SK-N-SH treated with all-trans-retinoic acid at 6 μM for 48 hours (cell line): ENCODE measurements around the gene CLPTM1L.

Experiments
- RARB ChIP-seq: fragments of 250-450 bp; sonication (Bioruptor Pico); IDR thresholded peaks from 2 replicates; pipeline ENCODE4 v1.8.0; 2021; ENCODE audit warnings: mild to moderate bottlenecking, moderate library complexity
- TOX ChIP-seq: fragments of 250-450 bp; sonication (Bioruptor Pico); IDR thresholded peaks from 2 replicates; pipeline ENCODE4 v1.8.0; 2021; ENCODE audit warnings: mild to moderate bottlenecking, moderate library complexity, borderline replicate concordance
- ZNF70 ChIP-seq: fragments of 450-650 bp; formaldehyde crosslinking; IDR thresholded peaks from 2 replicates; pipeline ENCODE4 v1.5.0; 2020; ENCODE audit warnings: mild to moderate bottlenecking, moderate library complexity
- ZNF8 ChIP-seq: fragments of 450-650 bp; formaldehyde crosslinking; IDR thresholded peaks from 2 replicates; pipeline ENCODE4 v1.5.0; 2020; ENCODE audit warnings: mild to moderate bottlenecking, moderate library complexity
- TF ChIP-seq, protein P1 (sequence below): fragments of 250-450 bp; sonication (Bioruptor Pico); IDR thresholded peaks from 2 replicates; pipeline ENCODE4 v1.5.1; 2020; ENCODE audit warnings: low read depth, mild to moderate bottlenecking, moderate library complexity

DNA sequence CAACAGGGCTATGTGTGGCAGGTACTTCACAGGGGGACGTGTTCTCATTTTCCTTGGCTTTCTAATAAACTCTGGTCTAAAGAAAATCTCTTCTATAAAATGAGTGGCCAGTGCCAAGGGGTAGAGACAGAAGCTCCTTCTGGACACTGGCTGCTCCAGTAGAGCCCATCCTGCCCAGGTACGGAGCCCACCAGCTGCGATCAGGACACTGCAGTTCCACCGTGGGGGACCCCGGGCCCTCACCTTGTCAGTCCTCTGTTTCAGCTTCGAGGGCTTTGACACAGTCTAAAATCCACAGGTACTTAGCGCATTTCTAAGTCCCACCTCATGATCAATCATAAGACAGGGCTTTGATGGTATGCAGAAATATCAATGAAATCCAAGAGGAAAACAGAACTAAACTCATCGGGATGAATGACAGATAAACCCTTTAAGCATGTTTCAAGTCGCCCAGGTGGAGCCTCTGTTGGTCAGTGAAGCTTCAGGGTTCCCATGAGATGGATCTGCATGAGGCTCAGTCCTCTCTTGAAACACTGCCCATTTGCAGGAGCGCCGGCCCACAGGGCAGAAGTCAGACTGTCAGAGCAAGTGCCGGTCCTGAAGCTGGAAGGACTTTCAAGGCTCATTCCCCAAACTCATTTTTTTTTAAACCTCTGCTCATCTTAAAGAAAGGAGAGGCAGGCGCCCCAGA, 29.7 kb downstream of the CLPTM1L start:
- TF ChIP-seq ZNF8 = no peak
- TF ChIP-seq TOX = no peak
- TF ChIP-seq ZNF70 (CRISPR knock-in tag) = no peak
- no peak for TF ChIP-seq RARB (CRISPR knock-in tag)
- TF ChIP-seq, protein P1, sequence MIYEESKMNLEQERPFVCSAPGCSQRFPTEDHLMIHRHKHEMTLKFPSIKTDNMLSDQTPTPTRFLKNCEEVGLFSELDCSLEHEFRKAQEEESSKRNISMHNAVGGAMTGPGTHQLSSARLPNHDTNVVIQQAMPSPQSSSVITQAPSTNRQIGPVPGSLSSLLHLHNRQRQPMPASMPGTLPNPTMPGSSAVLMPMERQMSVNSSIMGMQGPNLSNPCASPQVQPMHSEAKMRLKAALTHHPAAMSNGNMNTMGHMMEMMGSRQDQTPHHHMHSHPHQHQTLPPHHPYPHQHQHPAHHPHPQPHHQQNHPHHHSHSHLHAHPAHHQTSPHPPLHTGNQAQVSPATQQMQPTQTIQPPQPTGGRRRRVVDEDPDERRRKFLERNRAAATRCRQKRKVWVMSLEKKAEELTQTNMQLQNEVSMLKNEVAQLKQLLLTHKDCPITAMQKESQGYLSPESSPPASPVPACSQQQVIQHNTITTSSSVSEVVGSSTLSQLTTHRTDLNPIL (CRISPR knock-in tag) = no peak
